Endothelial cell of umbilical vein (primary cell): Measurements from ENCODE around the gene SLC12A9.

Source experiments
- CTCF ChIP-seq, 2 donors: IDR thresholded peaks; 1 replicate in 1 of 2; 2 replicates in 1 of 2; pipeline ENCODE4 v1.5.1; 2011; ENCODE audit warnings: low read length in 2 of 2, mild to moderate bottlenecking in 2 of 2, moderate library complexity in 2 of 2, control low read depth in 1 of 2, inconsistent platforms in 1 of 2, low read depth in 1 of 2; ENCODE audit not compliant: insufficient read depth in 1 of 2; ENCODE audit errors: extremely low read depth in 1 of 2
- EZH2 ChIP-seq: IDR thresholded peaks from 2 replicates; pipeline ENCODE4 v1.6.1; 2012; ENCODE audit warnings: borderline replicate concordance, low read depth, mild to moderate bottlenecking, moderate library complexity, low read length, inconsistent platforms; ENCODE audit not compliant: severe bottlenecking
- FOS ChIP-seq: IDR thresholded peaks from 2 replicates; pipeline ENCODE4 v1.6.1; 2011; ENCODE audit warnings: mild to moderate bottlenecking, low read length, moderate library complexity, borderline replicate concordance; ENCODE audit not compliant: insufficient read depth
- GATA2 ChIP-seq: IDR thresholded peaks from 2 replicates; pipeline ENCODE4 v1.7.0; 2011; ENCODE audit warnings: low read depth, mild to moderate bottlenecking, moderate library complexity, mixed read lengths, low read length; ENCODE audit not compliant: insufficient read length, insufficient read depth
- JUN ChIP-seq: IDR thresholded peaks from 2 replicates; pipeline ENCODE4 v1.6.1; 2011; ENCODE audit warnings: borderline replicate concordance, low read depth; ENCODE audit not compliant: insufficient read length, insufficient read depth
- MAX ChIP-seq: IDR thresholded peaks from 2 replicates; pipeline ENCODE4 v1.6.1; 2011; ENCODE audit not compliant: insufficient read depth, insufficient read length
- POLR2A ChIP-seq: IDR thresholded peaks from 2 replicates; pipeline ENCODE4 v1.6.1; 2012; ENCODE audit warnings: low read depth, mild to moderate bottlenecking, control low read depth, low read length
- POLR2AphosphoS5 ChIP-seq: IDR thresholded peaks from 2 replicates; pipeline ENCODE4 v1.6.1; 2012; ENCODE audit warnings: low read depth, mild to moderate bottlenecking, control low read depth, low read length, moderate library complexity; ENCODE audit not compliant: insufficient read depth

- TF ChIP-seq CTCF (IDR thresholded peaks at IDR 0.05; ENCODE audit: extremely low read depth in 1 of 2, insufficient read depth in 1 of 2, low read depth in 1 of 2, low read length in 2 of 2) = no peak
- TF ChIP-seq POLR2A = no peak
- no peak for TF ChIP-seq POLR2AphosphoS5
- TF ChIP-seq EZH2 = no peak
- no peak for TF ChIP-seq FOS
- TF ChIP-seq JUN = no peak
- no peak for TF ChIP-seq MAX
- no peak for TF ChIP-seq GATA2
Observed at GRCh38 chr7:100880645-100881044, 28.1 kb downstream of the SLC12A9 start.
